Loucy (cell line): ENCODE data around the gene UQCC5.

Experiments used
- EZH2phosphoT487 ChIP-seq: fragments of 200-600 bp; IDR thresholded peaks from 2 replicates; pipeline ENCODE4 v1.6.1; 2018; ENCODE audit warnings: antibody characterized with exemption, mild to moderate bottlenecking, moderate library complexity, borderline replicate concordance
- TF ChIP-seq, protein P1 (sequence below): fragments of 200-600 bp; sonication (generic); conservative IDR thresholded peaks from 2 replicates; pipeline ENCODE4 v1.5.1; 2014; ENCODE audit warnings: mild to moderate bottlenecking, antibody characterized with exemption, low read length

DNA sequence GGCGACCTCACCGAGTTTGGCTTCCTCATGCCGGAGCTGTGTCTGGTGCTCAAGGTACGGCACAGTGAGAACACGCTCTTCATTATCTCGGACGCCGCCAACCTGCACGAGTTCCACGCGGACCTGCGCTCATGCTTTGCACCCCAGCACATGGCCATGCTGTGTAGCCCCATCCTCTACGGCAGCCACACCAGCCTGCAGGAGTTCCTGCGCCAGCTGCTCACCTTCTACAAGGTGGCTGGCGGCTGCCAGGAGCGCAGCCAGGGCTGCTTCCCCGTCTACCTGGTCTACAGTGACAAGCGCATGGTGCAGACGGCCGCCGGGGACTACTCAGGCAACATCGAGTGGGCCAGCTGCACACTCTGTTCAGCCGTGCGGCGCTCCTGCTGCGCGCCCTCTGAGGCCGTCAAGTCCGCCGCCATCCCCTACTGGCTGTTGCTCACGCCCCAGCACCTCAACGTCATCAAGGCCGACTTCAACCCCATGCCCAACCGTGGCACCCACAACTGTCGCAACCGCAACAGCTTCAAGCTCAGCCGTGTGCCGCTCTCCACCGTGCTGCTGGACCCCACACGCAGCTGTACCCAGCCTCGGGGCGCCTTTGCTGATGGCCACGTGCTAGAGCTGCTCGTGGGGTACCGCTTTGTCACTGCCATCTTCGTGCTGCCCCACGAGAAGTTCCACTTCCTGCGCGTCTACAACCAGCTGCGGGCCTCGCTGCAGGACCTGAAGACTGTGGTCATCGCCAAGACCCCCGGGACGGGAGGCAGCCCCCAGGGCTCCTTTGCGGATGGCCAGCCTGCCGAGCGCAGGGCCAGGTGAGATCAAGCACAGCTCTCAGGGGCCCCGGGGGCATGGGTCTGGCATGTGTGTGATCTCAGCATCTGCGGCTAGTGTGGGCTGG, 48.4 kb upstream of the UQCC5 start:
- TF ChIP-seq, protein P1, sequence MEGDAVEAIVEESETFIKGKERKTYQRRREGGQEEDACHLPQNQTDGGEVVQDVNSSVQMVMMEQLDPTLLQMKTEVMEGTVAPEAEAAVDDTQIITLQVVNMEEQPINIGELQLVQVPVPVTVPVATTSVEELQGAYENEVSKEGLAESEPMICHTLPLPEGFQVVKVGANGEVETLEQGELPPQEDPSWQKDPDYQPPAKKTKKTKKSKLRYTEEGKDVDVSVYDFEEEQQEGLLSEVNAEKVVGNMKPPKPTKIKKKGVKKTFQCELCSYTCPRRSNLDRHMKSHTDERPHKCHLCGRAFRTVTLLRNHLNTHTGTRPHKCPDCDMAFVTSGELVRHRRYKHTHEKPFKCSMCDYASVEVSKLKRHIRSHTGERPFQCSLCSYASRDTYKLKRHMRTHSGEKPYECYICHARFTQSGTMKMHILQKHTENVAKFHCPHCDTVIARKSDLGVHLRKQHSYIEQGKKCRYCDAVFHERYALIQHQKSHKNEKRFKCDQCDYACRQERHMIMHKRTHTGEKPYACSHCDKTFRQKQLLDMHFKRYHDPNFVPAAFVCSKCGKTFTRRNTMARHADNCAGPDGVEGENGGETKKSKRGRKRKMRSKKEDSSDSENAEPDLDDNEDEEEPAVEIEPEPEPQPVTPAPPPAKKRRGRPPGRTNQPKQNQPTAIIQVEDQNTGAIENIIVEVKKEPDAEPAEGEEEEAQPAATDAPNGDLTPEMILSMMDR, result no peak
- no peak for TF ChIP-seq EZH2phosphoT487
